GM18499 (cell line): ENCODE measurements around the gene FAM151A.

Source experiments
- ATAC-seq: cut with Tn5 transposase; IDR thresholded peaks from one replicate; pipeline ENCODE4 v1.9.1; 2021; ENCODE audit warnings: moderate number of reproducible peaks; ENCODE audit not compliant: insufficient read depth, unreplicated experiment

FAM151A gene

DNA sequence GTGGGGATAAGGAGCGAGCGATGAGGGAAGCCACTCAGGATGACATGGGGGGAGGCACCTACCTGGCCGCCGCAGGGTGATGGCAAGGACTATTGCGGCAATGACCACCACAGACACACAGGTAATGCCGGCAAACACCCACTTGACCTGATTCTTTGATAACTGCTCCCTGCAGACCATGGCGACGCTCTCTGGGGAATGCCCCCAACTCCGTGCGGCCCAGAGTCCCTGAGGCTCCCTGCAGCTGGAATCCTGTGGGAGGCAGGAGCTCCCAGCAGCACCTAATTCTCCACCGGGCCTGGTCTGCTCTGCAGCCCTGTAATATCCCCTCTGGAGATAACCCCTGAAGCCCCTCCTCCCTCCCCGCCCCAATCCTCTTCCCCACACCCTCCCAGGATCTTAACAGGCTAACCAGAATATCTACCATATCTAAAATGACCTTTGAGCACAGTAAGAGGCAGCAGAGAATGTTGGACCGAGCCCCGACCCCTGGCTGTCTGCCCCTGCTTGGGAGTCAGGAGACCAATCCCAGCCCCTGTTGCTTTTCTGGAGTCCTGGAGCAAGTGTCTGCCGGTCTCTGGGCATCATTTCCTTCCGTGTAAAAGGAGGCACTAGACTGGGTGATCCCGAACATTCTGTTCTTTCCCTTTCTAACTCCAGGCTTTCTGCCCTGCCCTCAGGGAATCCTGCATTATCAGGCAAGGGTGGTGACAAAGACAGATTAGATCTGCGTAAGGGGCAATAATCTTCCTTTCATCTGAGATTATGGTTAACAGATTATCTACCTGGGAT lies at the start of gene FAM151A:
Gene FAM151A, minus strand, starts transcription at position 310 of the 792 bp plus-strand sequence. Its CDS starts 130 bp downstream, at position 180.
- no peak for ATAC-seq

DNA sequence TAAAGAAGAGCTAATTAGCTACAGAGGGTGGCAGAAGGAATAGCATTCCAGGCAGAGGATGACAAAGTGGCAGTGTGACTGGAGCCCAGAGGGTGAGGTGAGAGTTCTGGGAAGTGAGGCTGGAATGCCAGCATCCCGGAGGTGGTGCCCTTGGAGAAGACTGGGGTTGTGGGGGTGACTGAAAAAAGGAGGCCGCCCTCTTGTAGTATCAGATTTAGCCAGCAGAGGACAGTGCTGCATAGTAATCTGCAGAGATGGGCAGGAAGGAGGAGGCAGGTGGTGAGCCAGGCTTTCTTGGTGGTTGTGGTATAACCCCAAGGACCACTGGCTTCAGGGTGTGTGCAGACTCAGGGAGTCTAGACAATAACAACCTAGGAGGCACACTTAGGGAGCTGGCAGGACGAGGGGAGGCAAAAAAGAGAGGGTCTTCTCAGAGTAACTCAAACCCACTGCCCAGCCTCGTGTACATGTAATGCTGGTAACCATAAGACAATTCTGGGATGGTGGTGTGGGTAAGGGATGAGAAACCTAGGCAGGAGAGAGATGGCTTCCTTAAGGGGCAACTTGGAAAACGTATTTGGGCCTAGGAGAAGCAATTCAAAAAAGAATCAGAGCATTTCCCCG lies 48.8 kb upstream of the FAM151A start:
- no peak for ATAC-seq

DNA sequence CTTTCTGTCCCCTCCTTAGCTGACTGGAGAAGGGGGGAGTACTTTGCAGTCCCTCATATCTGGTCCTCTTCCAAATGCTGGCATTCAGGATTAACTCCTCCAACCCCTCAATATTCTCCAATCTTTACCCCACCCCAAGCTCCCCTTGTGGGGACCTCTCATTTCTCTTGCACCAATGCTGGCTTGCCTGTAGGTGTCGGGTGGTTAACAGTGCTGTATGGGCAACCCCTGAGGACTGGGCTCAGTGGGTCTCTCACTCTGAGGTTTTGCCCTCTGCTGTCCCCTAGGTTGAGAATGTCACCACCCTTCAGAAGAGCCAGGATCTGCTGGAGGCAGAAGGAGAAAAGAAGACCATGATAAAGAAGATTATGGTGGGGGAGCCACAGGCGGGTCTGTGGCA lies 45.2 kb upstream of the FAM151A start:
- ATAC-seq, result no peak

DNA sequence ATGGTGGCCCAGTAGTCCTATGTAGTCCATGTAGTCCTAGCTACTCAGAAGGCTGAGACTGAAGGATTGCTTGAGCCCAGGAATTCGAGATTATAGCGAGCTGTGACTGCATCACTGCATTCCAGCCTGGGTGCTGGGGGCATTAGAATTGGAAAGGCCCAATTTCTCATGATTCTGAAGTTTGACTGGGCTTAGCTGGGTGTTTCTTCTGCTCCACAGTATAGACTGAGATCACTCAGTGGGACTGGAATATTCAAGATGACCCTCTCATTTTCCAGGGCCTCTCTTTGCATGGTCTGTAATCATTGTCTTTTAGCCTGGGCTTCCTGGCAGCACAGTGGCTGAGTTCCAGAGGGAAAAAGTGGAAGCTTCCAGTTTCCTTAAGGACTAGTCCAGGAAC lies 44.5 kb upstream of the FAM151A start:
- no peak for ATAC-seq

DNA sequence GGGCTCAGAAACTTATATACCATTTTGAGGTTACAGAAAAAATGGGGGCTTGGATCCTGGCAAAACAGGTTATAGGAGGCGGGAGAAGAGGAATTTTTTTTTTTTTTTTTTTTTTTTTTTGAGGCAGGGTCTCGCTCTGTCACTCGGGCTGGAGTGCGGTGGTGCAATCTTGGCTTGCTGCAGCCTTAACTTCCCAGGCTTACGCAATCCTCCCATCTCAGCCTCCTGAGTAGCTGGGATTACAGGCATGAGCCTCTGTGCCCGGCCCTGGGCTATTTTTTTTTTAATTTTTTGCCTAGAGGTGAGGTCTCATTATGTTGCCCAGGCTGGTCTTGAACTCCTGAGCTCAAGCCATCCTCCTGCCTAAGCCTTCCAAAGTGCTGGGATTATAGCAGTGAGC lies 43.0 kb upstream of the FAM151A start:
- ATAC-seq, result no peak

DNA sequence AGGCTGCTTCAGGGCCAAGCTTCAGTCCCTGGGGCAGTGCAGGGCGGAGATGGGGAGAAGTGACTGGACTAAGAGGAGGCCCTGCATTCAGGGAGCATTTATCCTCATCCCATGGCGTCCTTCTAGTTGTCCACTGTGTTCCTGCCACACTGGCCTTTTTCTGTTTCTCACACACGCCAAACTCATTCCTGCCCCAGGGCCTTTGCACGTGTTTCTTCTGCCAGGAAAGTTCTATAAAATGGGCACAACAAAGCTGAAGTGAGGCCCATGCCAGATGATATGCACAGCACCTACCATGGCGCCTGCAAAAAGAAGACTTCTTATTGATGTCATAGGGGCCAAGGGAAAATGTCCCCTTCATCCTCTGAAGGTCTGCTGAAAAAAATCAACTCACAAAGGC lies 42.5 kb upstream of the FAM151A start:
- ATAC-seq, result no peak

DNA sequence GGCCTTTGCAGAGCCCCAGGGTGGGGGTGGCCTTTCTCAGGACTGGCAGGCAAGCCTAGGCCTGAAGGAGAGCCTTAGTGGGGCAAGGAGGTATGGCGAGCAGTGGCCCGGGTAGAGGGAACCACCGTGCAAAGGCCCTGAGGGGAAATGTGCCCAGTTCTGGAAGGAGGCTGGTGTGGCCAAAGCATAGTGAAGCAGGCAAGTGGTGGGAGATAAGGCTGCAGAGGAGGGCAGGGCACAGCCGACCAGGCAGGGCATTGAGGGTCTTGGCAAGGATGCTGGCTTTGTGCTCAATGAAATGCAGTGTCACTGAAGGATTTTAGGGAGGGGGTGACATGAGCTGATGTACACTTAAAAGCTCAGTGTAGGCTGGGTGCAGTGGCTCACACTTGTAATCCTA lies 41.0 kb upstream of the FAM151A start:
- ATAC-seq, result no peak

DNA sequence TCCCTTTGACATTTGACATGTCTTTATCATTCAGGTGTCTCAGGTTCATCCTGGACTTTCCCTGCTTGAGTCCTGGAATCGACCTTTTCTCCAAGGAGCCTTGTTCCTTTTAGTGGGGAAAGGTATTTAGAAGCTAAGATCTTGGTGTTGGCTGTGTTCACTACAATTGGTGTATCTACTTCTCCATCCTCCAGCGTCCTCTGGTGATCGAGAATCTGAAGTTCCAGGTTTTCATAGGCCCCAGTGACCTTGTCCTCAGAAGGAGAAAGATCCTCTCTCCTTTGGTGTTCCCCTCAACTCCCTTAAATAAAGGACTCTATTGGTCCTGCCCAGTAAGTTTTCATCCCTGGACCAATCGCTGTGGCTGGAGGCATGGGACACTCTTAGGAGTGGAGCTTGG lies 40.4 kb upstream of the FAM151A start:
- no peak for ATAC-seq

DNA sequence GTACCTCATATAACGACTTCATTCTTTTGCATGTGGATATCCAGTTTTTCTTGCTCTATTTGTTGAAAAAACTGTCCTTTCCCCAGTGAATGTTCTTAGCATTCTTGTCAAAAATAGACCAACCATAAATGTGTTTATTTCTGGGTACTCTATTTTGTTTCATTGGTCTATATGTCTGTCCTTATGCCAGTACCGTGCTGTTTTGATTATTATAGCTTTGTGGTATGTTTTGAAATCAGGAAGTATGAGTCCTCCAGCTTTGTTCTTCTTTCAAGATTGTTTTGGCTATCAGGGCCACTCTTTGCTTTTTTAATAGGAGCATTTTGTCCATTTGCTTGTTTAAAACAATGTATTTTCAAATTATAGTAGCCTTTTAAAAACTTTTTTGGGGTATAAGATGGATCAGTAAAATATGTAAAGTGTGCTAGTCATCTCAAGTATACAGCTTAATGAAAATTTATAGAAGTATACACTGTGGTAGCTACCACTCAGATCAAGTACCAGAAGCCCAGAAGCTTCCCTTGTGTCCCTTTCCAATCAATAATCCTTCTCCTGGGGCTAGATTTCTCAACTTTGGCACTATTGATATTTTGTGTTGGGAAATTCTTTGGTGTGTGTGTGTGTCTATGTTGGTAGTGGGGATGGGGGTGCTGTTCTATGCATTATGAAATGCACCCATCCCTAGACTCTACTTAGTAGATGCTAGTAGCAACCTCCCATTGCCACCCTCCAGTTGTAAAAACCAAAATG lies 35.0 kb upstream of the FAM151A start:
- ATAC-seq, result no peak

DNA sequence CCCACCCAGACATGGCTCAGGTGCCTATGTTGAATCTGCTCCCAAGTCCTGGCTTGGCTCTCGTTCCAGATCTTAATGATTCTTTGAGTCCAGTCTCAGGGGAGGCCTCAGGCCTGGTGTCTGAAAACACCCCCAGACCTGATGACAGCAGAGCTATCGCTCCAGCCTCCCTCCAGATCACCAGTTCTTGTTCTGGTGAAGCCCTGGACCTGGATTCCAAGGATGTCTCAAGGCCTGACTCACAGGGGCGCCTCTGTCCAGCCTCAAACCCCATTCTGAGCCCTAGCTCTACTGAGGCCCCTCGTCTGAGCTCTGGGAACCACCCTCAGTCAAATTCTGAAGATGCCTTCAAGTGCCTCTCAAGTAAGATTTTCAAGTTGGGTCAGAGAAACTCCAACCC lies 29.7 kb upstream of the FAM151A start:
- no peak for ATAC-seq

DNA sequence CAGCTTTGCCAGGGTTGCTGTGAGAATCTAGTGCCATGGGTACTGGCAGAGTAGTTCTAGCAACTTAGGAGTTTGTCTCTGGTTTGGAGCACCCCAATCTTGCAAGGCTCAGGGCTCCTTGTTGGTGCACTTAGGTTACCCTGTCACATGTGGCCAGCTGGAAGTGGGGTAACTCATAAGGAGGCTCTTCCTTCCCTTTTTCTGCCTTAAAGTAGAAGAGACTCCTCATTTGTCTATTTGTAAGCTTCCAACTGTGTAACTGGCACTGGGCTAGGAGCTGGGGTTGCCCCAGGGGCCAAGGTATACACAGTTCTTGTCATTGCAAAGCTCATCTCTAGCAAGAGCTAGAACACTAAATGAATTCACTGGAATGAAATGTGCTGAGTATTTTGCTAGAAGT lies 28.8 kb upstream of the FAM151A start:
- ATAC-seq, result no peak

DNA sequence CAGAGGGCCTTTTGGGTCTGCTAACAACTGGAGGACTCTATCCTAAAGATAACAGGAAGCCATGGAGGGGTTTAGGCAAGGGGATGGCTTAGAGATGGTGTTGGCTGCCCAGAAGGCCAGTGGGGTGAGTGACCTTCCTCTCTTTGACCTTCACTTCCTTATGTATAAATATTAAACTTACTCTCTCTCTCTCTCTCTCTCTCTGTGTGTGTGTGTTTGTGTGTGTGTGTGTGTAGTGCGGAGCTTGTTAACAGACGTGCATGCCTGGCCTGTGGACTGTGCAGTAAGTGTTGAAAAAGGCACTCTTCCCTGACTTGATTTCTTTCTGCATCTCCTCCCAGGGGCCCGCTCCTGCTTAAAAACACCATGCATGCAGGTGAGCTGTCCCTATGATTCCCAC lies 28.3 kb upstream of the FAM151A start:
- no peak for ATAC-seq

DNA sequence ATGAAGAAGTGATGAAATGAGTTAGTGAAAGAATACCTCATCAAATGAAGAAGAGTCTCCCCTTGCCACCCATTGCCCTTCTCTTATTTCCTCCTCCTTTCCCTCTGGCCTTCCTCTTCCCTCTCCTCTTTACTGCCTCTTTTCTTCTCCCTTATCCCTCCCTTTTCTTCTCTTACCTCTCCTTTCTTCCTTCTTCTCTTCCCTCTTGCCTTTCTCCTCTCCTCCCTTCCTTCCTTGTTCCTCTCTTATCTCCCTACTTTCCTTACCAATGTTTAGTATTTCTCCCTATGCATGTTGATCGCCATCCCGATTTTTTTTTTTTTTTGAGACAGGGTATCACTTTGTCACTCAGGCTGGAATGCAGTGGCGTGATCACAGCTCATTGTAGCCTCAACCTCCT lies 27.1 kb upstream of the FAM151A start:
- ATAC-seq, result no peak

DNA sequence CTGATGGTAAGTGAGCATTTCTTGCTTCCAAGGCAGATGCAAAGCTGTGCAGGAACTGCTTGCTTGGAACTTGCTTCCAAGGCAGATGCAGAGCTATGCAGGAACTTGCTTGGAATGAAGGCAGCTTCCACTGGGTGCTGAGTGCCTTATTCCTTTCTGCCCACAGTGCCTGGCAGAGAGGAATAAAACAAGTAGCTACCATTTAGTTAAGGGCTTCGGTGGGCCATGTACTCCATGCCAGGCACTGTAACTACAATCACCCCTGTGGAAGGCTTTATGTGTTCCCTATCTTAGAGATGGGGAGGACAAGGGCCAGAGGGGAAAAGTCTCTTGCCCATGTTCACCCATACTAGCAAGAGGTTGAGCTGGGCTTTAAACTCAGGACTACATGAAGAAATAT lies 26.6 kb upstream of the FAM151A start:
- no peak for ATAC-seq

DNA sequence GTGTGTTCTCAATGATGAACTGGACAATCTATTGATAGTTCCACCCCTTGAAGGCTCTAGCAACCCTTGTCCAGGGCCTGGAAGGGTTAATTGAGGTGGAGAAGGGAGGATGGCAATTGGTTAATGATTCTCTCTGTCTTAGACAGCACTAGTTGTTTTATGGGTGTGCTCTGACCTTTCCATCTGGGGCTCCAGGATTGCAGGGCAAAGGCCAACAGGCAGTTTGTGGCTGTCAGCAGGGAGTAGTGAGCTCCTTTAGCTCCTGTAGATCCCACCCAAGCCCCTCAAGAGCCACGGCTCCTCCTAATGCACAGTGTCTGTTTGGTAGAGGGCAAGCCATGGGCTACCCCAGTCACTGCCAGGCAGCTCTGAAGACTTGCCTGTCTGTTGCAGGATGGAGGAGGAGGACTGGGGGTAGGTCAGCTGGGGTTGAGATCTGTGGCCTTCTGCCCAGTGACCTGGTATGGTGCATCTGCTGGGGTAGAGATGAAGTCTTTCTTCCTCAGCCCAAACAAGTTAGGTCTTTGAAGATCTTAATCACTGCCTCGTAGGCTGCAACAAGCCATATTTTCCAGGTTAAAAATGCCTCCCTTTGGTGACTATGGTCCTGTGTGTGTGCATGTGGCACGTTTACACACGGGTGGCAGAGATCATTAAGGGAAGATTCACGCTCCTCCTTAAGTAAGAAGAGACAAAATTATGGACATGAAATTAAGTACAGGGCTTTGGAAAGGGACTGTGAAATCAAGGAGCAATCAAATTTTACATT lies 26.0 kb upstream of the FAM151A start:
- ATAC-seq, result no peak

DNA sequence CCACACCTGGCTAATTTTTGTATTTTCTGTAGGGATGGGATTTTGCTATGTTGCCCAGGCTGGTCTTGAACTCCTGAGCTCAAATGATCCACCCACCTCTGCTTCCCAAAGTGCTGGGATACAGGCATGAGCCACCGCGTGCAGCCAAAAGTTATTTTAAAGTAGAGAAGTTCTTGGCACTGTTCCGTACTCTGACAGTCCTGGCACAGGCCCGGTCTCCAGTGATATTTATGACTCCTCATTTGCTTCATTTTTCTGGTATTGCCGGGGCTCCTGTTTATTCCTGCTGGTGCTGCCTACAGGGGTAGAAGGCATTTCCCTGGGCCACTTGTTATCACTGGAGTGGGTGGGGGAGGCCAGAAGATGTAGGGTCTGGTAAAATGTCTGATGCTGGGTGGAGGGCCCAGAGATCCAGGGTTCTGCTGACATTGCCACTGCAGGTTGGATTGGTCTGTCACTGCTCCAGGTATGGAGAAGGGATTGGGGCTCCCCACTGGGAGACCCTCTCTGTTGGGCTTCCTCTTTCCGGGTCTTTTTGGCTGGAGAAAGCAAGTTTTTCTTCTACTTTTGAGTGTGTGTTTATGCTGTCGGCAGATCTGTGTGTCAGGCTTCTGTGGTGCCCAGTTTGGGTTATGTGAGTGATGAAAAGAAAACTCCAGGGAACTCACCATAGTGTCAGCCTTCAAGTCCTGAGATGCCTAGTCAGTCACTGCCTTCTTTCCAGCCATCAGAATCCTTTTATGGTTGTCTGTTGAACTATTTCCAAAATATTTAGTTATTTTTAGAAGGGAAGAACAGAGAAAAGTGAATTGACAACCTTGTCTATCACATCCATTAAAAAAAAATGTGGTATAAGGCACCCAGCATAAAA lies 22.7 kb upstream of the FAM151A start:
- no peak for ATAC-seq

DNA sequence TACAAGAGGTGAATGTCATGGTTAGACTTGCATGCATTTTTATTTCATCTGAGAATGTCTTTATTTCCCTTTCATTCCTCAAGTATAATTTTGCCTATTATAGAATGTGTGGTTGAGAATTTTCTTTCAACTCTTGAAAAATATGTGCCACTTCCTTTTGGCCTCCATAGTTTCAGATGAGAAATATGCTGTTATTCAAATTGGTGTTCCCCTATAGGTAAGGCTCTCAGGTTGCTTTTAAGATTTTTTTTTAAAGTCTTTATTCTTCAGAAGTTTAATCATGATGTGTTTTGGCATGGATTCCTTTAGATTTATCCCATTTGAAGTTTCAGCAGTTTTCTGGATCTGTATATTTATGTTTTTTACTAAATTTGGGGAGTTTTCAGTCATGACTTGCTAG lies 20.4 kb upstream of the FAM151A start:
- no peak for ATAC-seq

DNA sequence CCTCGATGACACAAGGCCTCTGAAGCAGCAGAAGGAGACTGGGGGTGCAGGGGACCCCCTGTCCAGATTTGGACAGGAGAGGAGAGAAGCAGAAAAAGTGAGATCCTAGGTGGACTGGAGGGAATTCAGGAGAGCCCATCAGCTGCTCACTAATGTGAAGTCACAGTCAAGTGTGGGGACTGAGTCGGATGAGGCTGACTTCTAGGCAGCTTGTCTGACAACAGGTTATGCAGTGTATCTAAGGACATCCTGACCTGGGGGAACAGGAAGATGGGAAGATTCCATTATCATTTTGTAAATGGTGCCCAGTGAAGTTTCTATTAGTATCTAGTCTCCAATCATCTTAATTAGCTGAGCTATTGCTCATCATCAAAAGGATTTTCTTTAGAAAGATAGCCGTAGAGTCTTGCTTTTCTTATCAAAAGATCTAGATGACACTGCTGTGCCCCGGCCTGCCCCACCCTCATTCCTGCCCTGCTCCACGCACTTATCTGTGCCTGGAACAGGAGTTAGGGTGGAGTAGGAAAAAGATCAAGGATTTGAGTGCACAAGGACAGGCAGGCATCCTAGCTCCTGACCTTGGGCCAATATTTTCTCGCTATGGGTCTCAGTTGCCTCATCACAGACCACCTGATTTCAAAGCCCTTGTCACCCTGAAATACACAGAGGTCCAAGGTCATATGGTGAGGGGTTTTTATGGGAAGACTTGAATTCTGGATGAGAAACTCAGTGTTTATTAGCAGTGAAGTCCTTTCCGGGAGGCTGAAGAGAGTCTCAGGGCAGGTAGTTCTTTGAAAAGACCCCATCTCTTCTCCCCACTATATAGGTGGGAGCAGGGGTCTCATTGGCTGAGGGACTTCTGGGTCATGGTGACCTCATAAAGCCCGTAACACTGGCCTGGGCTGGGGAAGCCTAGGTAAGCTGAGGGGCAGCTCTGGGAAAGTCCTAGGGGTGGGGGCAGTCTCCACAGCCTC lies 17.8 kb upstream of the FAM151A start, which contains the start of gene MROH7:
Gene MROH7, plus strand, starts transcription at position 924 of the 974 bp plus-strand sequence. CDS start 11,141 bp downstream, outside the sequence.
- ATAC-seq, result no peak
